ENCODE results near the gene TUBGCP6.

DNA sequence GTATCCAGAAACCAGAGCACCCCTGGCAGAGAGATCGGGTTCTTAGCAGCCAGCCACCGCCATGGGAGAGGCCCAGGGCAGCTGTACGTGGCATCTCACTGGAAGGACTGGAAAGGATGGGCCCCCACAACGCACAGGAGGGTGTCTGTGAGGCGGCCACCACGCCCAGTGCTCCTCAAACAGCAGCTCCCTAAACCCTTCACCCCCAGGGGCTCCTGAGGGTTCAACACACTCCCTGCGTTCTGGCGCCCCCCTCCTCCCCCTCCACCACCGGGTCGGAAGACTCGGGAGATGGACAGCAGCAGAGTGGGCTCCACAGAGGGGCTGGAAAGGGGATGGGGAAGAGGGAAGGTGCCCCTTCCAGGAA is 15.6 kb upstream of the TUBGCP6 start:
- TF ChIP-seq, protein P1, sequence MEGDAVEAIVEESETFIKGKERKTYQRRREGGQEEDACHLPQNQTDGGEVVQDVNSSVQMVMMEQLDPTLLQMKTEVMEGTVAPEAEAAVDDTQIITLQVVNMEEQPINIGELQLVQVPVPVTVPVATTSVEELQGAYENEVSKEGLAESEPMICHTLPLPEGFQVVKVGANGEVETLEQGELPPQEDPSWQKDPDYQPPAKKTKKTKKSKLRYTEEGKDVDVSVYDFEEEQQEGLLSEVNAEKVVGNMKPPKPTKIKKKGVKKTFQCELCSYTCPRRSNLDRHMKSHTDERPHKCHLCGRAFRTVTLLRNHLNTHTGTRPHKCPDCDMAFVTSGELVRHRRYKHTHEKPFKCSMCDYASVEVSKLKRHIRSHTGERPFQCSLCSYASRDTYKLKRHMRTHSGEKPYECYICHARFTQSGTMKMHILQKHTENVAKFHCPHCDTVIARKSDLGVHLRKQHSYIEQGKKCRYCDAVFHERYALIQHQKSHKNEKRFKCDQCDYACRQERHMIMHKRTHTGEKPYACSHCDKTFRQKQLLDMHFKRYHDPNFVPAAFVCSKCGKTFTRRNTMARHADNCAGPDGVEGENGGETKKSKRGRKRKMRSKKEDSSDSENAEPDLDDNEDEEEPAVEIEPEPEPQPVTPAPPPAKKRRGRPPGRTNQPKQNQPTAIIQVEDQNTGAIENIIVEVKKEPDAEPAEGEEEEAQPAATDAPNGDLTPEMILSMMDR (IDR thresholded peaks at IDR 0.05), result no peak
- no peak for TF ChIP-seq POLR2A (IDR thresholded peaks at IDR 0.05)
